Iris pigment epithelial cell (primary cell): ENCODE results near the gene GDNF.
A peak's percentile ranks its signal among the peaks of the same experiment; 100 is the strongest.
"Not testable (repeated sequence)": the region's sequence is repeated elsewhere in the genome, so short reads cannot be mapped to it uniquely, and the experiment has no call there.

ENCODE experiments used
- DNase-seq: peaks from one replicate; pipeline ENCODE4 v3.0.0-alpha.2; 2011; ENCODE audit warnings: low read depth

The GDNF gene

DNA sequence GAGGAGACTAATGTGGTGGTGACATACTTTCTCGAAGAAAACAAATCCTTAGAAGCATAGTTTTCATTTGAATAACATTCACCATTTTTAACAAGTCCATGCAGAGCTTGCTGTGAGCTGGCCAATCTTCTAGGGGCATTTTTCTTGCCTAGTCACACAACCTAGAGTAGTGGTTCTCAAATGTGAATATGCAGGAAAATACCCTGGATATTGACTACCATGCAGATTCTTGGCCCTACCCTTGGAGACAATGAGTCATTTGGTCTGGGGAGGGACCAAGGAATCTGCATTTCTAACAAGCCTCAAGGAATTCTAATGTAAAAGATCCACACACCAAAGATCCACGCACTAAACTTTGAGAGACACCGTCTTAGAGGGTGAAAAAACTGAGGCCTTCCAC lies 23.5 kb downstream of the GDNF start:
- DNase-seq, result no peak

DNA sequence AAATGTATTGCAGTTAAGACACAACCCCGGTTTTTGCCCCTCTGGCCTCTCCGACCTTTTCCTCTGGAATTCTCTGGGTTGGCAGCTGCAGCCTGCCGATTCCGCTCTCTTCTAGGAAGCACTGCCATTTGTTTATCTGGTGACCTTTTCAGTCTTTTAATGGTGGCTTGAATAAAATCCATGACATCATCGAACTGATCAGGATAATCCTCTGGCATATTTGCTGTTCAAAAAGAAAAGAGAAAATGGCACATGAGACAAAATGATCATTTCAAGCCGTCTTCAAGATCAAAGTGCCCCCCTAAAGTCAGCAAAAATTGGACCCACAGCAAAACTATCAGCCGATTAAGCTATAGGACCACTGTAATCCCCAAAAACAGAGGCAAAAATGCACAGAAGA lies 23.9 kb downstream of the GDNF start:
- DNase-seq, result no peak

DNA sequence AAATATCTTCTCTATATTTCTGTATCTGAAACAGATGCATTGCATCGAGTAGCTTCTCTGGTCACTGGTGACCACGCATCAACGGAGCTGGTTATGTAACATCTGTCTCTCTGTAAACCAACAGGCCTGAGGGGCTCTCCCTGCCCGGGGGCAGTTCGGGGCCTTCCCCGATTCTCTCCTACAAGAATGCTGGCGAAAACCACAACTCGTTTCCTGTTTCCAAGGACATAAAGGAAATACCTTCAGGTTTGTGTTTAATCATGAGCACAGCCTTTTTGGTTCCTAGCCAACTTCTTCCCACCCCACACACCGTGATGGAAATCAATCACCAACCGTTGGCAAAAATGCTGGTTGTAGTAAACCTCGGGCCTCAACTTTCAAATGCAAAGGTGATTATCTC lies 25.1 kb downstream of the GDNF start:
- peak; percentile 56 for DNase-seq

DNA sequence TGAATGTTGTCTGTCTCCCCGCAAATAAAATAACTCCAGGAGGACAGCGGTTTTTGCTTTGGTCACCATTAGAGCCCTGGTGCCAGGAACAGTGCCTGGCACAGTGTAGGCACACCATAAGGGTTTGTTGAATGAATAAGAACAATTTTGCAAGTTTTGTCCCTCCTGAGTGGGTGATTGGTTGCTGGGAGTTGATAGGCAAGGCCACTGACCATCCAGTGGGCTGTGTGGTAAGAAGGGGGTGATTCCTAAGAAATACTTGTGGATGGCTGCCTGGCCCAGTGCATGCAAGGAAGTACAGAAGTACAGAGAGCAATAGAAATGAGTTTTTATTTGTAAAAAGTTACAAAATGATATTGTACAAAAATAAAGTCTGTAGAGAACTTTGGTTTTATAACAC lies 27.5 kb downstream of the GDNF start:
- DNase-seq, result peak; percentile 29

- no peak for DNase-seq
These were observed 28.0 kb downstream of the GDNF start for GRCh38 chr5:37811866-37812265.

DNA sequence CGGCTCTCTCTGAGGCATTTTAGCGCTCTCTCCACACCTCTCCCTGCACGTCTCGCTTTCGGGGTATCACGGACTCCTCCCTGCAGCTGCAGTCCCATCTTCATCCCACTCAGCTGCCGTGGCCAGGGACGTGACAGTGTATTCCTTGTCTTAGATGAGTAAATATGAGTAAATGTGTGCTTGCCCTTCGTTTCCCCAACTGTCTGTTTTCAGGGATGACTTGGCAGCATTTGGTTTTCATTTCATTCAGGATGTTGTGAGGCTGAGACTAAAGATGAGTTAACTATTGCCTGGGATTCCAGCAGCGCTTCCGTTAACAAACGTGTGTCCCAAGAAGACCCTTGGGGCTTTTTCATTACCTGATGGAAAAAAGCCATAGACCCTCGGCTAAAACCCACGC lies 29.5 kb downstream of the GDNF start:
- peak; percentile 32 for DNase-seq

DNA sequence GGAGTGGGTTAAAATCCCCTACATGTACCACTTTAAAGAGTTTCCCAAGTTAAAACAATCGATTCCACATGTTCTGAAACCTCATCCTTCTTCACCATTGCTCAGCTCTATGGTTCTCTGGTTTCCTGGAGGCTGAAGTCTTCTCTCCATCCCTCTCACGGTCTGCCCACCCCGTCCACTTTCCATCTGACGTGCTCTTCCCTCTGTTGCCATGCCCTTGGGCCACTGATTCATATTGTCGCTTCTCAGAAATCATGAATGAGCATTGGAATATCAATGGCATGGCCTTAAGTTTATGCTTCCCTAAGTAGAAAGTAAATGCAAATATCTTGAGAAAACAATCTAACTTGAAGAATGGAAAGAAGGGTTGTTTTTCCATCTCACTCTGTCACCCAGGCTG lies 30.9 kb downstream of the GDNF start:
- DNase-seq, result no peak

- DNase-seq, result no peak
These were observed 32.1 kb downstream of the GDNF start for GRCh38 chr5:37807621-37808301.

GRCh38 chr5:37807015-37807414 lies 32.8 kb downstream of the GDNF start:
- no peak for DNase-seq

- no peak for DNase-seq
These were observed 33.4 kb downstream of the GDNF start for GRCh38 chr5:37806476-37806875.

DNA sequence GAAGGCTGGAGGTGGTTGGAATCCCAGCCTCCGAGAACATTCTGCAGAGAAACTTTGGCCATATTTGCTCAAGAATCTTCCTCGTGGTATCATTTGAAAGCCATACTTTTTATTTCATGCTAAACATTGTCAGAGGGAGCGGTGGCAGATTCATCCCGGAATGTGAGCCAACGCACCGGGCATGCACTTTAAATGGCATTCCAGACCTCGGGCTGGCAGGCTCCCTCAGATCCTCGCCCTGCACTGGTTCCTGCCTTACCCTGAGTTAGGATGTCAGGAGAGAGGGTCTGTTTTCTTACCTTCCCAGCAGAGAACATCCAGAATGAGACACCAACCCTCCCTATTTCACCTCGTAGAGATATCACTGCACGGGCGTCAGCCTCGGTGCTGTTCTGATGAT lies 33.8 kb downstream of the GDNF start:
- no peak for DNase-seq

DNA sequence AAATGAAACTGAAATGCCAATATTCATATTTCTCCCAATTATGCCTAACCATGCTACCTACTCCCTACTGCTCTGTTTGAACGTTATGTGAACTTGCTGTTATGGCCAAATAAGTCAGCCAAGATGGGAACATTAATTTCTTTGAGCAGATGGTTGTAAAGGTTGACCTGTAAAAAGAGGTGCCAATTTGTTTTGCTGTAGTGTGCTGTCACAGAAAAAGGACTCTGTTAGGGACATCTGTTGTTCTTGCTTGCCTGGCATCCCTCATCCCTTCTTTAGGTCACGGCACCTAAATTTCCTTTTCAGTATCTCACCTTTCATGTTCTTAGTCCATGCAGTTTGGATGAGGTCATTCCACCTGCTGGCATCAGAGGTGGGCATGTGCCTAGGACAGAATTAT lies 35.4 kb downstream of the GDNF start:
- DNase-seq, result no peak

- no peak for DNase-seq
These were observed 36.4 kb downstream of the GDNF start for GRCh38 chr5:37803487-37803886.

- DNase-seq, result no peak
These were observed 38.3 kb downstream of the GDNF start for GRCh38 chr5:37801521-37801920.

DNA sequence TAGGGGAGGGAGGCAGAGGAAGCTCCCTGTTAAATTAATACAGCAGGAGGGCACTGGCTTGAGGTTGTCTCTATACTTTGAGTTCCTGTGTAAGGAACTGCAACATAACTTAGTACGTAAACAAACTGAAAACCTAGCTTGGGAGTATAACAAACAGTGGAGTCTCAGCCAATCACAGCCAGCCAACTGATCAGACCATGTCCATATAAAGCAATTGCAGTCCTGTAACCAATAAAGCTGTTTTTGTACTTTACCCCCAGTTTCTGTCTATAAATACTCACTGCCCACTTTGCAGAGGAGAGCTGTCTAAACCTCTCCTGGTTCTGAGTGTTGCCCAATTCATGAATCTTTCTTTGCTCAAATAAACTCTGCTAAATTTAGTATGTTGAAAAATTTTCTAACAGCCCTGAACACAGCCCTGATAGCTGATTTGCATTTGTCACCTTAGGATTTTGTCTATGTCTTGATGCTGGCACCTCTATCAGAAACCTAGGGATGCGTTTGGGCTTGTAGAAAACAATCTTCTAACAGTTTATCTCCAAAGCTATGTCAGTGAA lies 39.9 kb downstream of the GDNF start:
- peak; percentile 18 for DNase-seq

GRCh38 chr5:37796435-37796834 lies 43.4 kb downstream of the GDNF start:
- DNase-seq, result not testable (repeated sequence)

GRCh38 chr5:37795292-37795691 lies 44.5 kb downstream of the GDNF start:
- DNase-seq, result not testable (repeated sequence)

DNA sequence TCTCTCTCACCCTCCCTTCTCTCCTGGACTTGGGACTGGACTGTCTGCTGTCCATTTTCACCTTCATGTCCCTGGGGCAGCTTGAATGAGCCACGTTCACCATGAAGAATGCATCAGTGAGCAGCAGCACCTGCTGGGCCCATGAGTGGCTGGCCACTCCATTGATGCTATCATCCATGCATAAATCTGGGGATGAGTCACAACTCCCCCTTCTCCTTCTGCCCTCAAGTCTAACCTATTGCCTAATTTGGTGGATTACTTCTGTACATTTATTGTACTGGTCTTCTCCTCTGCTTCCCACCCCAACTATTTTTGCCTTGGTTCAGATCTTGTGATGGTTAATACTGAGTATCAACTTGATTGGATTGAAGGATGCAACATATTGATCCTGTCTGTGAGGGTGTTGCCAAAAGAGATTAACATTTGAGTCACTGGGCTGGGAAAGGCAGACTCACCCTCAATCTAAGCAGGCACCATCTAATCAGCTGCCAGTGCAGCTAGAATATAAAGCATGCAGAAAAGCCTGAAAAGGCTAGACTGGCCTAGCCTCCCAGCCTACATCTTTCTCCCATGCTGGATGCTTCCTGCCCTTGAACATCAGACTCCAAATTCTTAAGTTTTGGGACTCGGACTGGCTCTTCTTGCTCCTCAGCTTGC lies 46.7 kb downstream of the GDNF start:
- peak; percentile 81 for DNase-seq

GRCh38 chr5:37791321-37791720 lies 48.5 kb downstream of the GDNF start:
- DNase-seq, result no peak

- DNase-seq, result peak; percentile 64
These were observed 49.9 kb downstream of the GDNF start for GRCh38 chr5:37789991-37790390.

DNA sequence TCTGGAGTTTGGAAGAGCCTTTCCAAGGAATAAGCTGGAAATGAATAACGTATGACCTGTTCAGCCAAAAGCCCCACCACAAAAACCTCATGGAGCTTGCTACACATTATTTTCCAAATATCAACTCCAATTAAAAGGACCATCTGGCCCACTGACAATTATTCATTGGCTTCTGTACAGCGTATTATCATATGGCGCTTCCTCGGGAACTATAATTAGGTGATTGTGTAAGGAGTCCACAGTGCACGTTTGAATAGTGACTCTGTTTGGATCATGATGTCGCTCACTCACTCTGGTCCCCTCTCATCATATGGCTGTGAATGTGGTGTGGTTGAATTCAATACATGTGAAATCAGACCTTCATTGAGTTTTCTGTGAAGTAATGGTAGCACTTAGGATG lies 52.1 kb downstream of the GDNF start:
- DNase-seq, result no peak

DNA sequence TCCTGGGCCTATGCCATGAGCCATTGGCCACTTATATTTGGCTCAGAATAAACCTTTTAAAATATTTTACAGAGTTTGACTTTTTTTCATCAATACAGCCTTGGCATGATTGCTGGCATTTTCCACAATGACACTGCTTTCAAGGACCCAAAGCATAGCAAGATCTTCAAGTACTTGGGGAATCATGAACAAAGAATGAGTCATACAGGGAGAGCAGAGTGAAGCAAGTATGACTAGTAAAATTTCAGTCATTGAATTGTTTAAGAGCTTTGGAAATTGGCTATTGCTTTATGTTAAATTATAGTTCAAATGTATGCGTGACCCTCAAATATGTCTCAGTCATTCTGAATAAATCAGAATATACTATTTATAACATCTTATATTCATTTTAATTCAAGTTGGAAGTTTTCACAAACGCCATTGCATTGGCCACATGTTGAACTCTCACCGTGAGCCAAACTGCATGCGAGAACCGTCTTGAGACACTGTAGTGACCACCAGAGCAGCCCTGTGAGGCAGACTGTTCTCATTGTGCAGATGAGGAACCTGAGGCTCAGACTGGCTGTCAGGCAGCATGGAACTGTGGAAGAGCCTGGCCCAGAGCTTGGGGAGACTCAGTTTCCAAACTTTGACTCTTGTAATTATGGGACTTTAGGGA lies 52.9 kb downstream of the GDNF start:
- peak; percentile 83 for DNase-seq

DNA sequence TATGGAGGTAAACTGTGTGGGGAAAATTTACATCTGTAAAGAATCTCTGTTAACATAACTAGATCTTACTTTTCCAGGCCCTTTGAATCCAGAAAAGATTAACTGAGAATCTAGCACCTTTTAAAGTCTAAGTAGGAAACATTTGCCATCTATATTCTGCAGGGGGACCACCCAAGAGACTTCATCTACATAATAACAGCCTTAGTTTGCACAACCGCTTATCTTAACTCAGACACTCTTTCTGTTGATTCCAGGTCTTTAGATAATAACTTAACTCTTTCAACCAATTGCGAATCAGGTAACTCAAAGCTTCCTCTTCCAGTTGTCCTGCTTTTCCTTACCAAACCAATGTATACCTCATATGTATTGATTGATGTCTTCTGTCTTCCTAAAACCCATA lies 53.4 kb downstream of the GDNF start:
- DNase-seq, result no peak
